Prostate gland (tissue), 2 donors: ENCODE measurements around the gene WRNIP1.
"Not testable (repeated sequence)": the region's sequence is repeated elsewhere in the genome, so short reads cannot be mapped to it uniquely, and the experiment has no call there.

ENCODE experiments used
- POLR2A ChIP-seq: fragments of 450-650 bp; IDR thresholded peaks from one replicate; pipeline ENCODE4 v1.6.1; 2016; ENCODE audit warnings: antibody characterized with exemption, mild to moderate bottlenecking
- POLR2AphosphoS5 ChIP-seq: sonication (generic); formaldehyde crosslinking; IDR thresholded peaks from one replicate; pipeline ENCODE4 v1.6.1; 2017; ENCODE audit warnings: antibody characterized with exemption
- TF ChIP-seq, protein P1 (sequence below), 4 experiments: fragments of 200-600 bp in 2 of 4; fragments of 450-650 bp in 2 of 4; sonication (generic) in 2 of 4; IDR thresholded peaks; 1 replicate in 3 of 4; 2 replicates in 1 of 4; pipeline ENCODE4 v1.5.1; 2016 to 2019; ENCODE audit warnings: antibody characterized with exemption in 4 of 4, mild to moderate bottlenecking in 2 of 4, moderate library complexity in 2 of 4

- not testable (repeated sequence) for TF ChIP-seq POLR2A, POLR2AphosphoS5
- TF ChIP-seq, protein P1, sequence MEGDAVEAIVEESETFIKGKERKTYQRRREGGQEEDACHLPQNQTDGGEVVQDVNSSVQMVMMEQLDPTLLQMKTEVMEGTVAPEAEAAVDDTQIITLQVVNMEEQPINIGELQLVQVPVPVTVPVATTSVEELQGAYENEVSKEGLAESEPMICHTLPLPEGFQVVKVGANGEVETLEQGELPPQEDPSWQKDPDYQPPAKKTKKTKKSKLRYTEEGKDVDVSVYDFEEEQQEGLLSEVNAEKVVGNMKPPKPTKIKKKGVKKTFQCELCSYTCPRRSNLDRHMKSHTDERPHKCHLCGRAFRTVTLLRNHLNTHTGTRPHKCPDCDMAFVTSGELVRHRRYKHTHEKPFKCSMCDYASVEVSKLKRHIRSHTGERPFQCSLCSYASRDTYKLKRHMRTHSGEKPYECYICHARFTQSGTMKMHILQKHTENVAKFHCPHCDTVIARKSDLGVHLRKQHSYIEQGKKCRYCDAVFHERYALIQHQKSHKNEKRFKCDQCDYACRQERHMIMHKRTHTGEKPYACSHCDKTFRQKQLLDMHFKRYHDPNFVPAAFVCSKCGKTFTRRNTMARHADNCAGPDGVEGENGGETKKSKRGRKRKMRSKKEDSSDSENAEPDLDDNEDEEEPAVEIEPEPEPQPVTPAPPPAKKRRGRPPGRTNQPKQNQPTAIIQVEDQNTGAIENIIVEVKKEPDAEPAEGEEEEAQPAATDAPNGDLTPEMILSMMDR (IDR thresholded peaks at IDR 0.05), result not testable (repeated sequence)
Observed at GRCh38 chr6:2801687-2802086, 36.5 kb downstream of the WRNIP1 start.
